ENCODE results near the gene STK32C.

- TF ChIP-seq, protein P1, sequence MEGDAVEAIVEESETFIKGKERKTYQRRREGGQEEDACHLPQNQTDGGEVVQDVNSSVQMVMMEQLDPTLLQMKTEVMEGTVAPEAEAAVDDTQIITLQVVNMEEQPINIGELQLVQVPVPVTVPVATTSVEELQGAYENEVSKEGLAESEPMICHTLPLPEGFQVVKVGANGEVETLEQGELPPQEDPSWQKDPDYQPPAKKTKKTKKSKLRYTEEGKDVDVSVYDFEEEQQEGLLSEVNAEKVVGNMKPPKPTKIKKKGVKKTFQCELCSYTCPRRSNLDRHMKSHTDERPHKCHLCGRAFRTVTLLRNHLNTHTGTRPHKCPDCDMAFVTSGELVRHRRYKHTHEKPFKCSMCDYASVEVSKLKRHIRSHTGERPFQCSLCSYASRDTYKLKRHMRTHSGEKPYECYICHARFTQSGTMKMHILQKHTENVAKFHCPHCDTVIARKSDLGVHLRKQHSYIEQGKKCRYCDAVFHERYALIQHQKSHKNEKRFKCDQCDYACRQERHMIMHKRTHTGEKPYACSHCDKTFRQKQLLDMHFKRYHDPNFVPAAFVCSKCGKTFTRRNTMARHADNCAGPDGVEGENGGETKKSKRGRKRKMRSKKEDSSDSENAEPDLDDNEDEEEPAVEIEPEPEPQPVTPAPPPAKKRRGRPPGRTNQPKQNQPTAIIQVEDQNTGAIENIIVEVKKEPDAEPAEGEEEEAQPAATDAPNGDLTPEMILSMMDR (IDR thresholded peaks at IDR 0.05) = no peak
- no peak for TF ChIP-seq POLR2A (IDR thresholded peaks at IDR 0.05)
Measured at GRCh38 chr10:132257907-132258306, 49.8 kb downstream of the STK32C start.
